ENCODE results near the gene WEE1.

WEE1 gene

GRCh38 chr11:9567401-9567800, 6.1 kb upstream of the WEE1 start:
- DNase-seq: no peak

DNA sequence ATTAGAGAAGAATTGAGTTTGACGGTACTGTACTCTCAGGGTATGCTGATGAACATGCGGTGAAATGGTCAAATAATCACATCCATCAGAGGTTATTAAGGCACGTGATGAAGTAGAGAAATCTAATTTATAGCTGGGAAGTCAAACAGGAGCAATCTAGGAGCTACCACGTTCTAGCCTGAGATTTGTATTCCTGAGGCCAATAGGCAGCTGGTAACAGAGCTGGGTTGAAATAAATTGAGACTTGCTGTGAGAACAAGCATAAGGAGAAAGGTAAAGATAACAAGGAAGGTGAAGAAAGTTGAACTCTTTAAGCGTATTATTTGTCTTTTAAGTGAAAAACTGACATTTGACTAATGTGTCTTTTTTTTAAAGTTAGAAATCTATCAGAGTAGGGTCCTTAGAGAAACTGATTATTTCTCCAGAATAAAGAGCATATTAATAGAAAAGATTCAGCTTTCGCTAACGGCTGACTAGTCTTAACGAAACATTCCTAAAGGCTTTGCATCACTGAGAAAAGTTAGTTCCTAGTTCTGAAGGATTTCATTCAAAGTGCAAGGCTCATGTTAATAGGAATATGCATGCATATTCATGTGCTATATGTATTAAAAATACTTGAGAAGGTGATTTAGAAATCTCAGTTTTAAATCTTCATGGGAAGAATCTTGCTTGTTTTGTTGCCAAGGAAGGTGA, 5.2 kb upstream of the WEE1 start:
- DNase-seq: no peak

DNA sequence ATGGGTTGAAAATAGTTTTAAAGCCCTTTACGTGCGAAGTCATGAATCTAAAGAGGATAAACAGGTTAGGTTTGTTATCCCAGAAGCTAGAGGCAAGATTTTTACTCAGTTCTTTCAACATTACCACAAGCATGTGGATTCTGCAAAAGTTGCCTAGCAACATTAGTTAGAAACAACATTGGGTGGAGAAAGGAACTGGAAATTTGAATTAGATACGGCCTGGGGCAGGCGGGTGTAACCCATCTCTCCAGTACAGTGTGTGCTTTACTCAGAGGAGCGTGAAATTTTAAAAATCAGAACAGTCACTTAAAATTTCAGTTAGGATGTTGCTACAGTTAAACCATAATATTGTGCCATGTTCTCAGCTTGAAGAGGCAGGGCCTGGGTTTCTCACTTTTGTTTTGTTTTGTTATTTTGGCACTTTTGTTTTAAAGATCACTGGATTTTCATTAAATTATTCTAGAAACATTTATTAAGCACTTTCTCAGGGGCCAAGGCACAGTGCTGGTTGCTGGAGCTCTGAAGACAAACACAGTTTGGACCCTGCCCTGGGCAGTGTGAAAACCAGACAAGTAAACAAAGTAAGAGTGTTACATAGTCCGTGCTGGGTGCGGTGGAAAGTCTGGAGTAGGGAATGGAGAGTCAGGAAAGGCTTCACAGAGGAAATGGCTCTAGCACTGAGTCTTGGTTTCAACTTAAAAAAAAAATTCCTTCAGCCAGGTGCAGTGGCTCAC, 4.4 kb upstream of the WEE1 start:
- DNase-seq: no peak

GRCh38 chr11:9569588-9570164, 3.8 kb upstream of the WEE1 start:
- DNase-seq: no peak

GRCh38 chr11:9570313-9571025, 3.0 kb upstream of the WEE1 start:
- no peak for DNase-seq

GRCh38 chr11:9571071-9571762, 2.3 kb upstream of the WEE1 start:
- no peak for DNase-seq

DNA sequence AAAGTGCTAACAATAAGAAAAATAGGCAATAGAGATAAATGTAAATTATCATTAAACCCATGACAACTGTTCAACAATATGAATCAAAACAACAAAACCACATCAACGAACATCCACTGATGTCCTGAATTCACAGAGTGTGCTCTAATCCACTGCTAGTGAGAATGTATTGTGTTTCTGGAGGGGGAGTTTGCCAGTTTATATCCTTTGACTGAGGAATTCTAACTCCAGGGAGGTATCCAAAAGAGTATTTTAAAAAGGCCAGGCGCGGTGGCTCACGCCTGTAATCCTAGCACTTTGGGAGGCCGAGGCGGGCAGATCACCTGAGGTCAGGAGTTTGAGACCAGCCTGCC, 1.7 kb upstream of the WEE1 start:
- DNase-seq: no peak

DNA sequence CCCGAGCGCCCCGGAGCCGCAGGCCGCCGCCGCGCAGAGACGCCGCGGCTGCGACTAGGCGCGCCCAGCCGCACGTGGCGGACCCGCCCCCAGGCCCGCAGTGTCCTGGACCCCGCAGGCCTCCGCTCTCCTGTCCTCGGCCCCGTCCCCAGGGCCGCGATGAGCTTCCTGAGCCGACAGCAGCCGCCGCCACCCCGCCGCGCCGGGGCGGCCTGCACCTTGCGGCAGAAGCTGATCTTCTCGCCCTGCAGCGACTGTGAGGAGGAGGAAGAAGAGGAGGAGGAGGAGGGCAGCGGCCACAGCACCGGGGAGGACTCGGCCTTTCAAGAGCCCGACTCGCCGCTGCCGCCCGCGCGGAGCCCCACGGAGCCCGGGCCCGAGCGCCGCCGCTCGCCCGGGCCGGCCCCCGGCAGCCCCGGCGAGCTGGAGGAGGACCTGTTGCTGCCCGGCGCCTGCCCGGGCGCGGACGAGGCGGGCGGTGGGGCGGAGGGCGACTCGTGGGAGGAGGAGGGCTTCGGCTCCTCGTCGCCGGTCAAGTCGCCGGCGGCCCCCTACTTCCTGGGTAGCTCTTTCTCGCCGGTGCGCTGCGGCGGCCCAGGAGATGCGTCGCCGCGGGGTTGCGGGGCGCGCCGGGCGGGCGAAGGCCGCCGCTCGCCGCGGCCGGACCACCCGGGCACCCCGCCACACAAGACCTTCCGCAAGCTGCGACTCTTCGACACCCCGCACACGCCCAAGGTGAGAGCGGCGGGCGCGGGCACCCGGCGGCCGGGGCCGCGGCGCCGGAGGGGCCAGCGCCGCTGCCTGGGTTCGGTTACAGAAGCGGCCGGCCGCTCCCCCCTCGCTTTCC, 528 bp downstream of the WEE1 start:
- DNase-seq: peak; percentile 32

DNA sequence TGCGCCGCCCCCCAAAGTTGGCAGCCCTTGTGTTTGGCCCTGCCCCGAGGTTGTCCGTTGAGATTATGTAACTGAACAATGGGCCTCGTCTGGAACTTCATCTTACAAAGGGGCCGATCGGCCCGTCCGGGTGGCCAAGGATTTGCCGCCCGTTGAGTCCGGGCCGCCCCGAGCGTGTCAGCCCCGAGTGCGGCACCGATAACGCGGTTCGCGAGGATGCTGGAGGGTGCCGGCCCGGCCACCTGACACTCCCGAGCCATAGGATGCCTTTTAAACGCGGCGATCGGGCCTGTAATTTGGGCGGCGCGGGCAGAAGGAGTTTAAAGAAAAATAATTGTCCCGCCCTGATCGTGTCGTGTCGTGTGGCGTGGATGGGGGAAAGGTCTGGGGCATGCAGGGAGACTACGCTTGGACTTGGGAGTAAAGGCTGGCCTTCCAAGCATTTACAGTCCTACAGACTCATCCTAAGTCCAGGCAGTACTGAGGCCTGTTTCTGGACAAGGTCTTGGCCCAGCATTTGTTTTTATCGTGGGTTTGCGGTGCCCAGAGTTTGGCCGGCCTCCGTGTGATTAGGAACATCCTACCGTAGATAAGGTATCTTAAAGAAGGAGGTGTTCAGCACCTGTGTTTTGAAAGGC, 1.3 kb downstream of the WEE1 start:
- peak; percentile 42 for DNase-seq

DNA sequence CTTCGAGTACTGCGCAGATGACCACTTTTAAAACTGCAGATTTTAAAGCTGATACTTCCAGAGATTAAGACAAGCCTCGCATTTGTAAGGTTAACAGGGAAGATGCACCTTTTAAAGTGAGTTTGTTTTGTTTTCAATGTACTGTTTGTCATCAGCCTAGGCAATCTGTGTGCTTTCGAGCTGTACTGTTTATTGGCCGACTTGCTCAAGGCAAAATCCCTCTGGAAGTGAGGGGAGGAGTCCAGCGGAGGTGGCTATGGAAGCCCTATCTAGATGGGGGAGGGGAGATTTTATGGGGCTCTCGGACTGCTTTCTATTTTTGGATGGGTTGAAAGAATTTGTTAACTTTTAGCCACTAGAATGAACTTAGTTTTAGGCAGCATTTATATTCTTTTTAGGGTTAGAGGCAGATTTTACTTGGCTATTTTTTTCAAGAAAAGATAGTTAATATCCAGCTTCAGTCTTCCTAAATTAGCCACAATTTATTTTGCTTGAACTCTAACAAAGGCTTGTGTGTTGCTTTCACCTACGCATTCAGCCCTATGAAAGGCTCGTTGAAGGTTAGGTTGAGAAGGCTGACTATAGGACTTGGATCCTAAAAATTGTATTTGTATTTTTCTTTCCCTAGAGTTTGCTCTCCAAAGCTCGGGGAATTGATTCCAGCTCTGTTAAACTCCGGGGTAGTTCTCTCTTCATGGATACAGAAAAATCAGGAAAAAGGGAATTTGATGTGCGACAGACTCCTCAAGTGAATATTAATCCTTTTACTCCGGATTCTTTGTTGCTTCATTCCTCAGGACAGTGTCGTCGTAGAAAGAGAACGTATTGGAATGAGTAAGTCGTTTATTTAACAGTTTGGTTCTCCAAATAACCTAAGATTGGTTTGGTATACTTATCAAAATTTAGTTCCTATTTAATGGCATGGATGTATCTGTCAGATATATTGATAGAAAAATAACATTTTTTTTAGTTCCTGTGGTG, 2.1 kb downstream of the WEE1 start:
- peak; percentile 15 for DNase-seq

- DNase-seq: no peak
These were observed 3.4 kb downstream of the WEE1 start for GRCh38 chr11:9576701-9577381.

GRCh38 chr11:9577556-9577955, 4.1 kb downstream of the WEE1 start:
- no peak for DNase-seq

- DNase-seq: no peak
These were observed 7.4 kb downstream of the WEE1 start for GRCh38 chr11:9580894-9581293.

GRCh38 chr11:9581556-9582161, 8.2 kb downstream of the WEE1 start:
- no peak for DNase-seq

DNA sequence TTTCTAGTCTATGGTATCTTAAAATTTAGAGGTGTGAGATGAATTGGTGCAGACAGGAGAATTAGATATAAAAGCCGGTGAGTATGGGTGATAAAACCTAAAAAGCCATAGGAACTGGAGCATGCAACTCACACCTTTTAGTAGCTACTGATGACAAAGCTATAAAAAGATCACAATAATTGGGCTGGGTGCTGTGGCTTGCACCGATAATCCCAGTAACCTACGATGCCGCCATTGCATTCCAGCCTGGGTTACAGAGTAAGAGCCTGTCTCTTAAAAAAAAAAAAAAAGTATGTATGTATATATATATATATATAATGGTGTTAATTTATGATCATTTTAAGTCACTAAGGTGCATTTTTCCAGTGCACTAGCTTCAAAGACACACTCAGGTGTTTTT, 17.2 kb downstream of the WEE1 start:
- no peak for DNase-seq

- no peak for DNase-seq
These were observed 21.0 kb downstream of the WEE1 start for GRCh38 chr11:9594267-9595046.

DNA sequence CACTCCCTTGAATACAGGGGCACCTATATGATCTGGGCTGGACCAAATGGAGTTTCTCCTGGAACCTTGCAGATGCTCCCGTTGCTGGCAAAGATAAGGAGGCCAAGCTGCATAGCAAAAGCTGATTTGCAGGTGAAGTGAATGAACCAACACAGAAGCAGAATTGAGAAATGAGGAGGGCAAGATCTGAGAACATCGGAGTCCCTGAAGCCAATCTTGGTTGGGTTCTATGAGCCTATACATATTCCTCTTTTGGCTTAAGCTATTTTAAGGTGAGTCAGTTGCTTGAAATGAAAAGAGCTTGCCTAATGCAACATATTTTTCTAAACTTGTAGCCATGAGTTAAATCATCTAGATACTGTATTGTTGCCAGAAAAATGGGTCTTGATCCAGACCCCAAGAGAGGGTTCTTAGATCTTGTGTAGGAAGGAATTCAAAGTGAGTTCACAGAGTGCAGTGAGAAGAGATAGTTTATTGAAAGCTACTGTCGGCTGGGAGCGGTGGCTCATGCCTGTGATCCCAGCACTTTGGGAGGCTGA, 23.5 kb downstream of the WEE1 start:
- DNase-seq: no peak

- no peak for DNase-seq
These were observed 26.7 kb downstream of the WEE1 start for GRCh38 chr11:9600166-9600565.

Data from activated CD4-positive, alpha-beta T cell treated with anti-CD3 and anti-CD28 coated beads for 48 hours (primary cell).